ENCODE data around the gene ADNP. TPM values are rescaled to one million over a fixed set of nuclear protein-coding genes. Genes with fewer than 3 reads are reported as not detected.

Gene ADNP
- total and polyA plus RNA-seq, 2 of the 13 experiments (the other 11 are each of a cell fraction or from before 2014, with no cell fraction given) = 21.0 to 21.5 TPM

GRCh38 chr20:50868509-50869495, 62.4 kb downstream of the ADNP start (continued):
- TF ChIP-seq AKNA (CRISPR knock-in tag; IDR thresholded peaks at IDR 0.05; ENCODE audit: borderline replicate concordance) (no peak), ZNF20 (CRISPR knock-in tag; IDR thresholded peaks at IDR 0.05) (no peak), SNAPC5 (CRISPR knock-in tag; IDR thresholded peaks at IDR 0.05; ENCODE audit: borderline replicate concordance) (no peak), ARHGAP35 (CRISPR knock-in tag; IDR thresholded peaks at IDR 0.05; ENCODE audit: borderline replicate concordance) (no peak), ATF3 (CRISPR knock-in tag; IDR thresholded peaks at IDR 0.05) (no peak), MXI1 (IDR thresholded peaks at IDR 0.05; ENCODE audit: borderline replicate concordance, low read depth, low read length) (peak; percentile 22; the same call in 1 of the 3 replicates), ZNF549 (CRISPR knock-in tag; IDR thresholded peaks at IDR 0.05) (no peak), ZNF335 (CRISPR knock-in tag; IDR thresholded peaks at IDR 0.05) (no peak), FOXC1 (CRISPR knock-in tag; IDR thresholded peaks at IDR 0.05; ENCODE audit: borderline replicate concordance) (no peak), ZNF383 (CRISPR knock-in tag; IDR thresholded peaks at IDR 0.05; ENCODE audit: borderline replicate concordance) (no peak), ATM (IDR thresholded peaks at IDR 0.05; ENCODE audit: borderline replicate concordance) (no peak), CEBPZ (IDR thresholded peaks at IDR 0.05; ENCODE audit: low read length) (no peak), CEBPG (CRISPR knock-in tag; IDR thresholded peaks at IDR 0.05) (no peak), PBX2 (CRISPR knock-in tag; IDR thresholded peaks at IDR 0.05) (no peak)

All from HepG2 (cell line).